ENCODE results near the gene WDR77.

WDR77 gene

GRCh38 chr1:111448918-111449702 is at the start of gene WDR77, which contains the start of gene ATP5PB:
Gene WDR77, minus strand, starts transcription at chr1:111449256. Its CDS starts 87 bp downstream, at chr1:111449169.
Gene ATP5PB, plus strand, starts transcription at chr1:111449464. Its CDS starts 78 bp downstream, at chr1:111449542.
- Histone ChIP-seq H3K36me3 (ENCODE audit: control insufficient read depth, low read depth, low read length) (peaks cover 36% of the 10 kb centered on the region), H3K9me3 (ENCODE audit: control insufficient read depth, low read depth, low read length) (no peaks in the 10 kb centered on the region), H3K9ac (ENCODE audit: low read length) (peak within 1 kb of the TSS; percentile 97), H3K27me3 (ENCODE audit: control insufficient read depth, insufficient read depth, low read length) (no peaks in the 10 kb centered on the region), H3K4me3 (ENCODE audit: low read length) (peak within 1 kb of the TSS; percentile 100), H3K4me1 (ENCODE audit: control insufficient read depth, low read depth, low read length) (peaks cover 12% of the 10 kb centered on the region), H3K27ac (ENCODE audit: low read length) (peak within 1 kb of the TSS; percentile 92)

- no peak overlapping the region for H3K4me3 ChIP-seq (ENCODE audit: low read length)
- H3K9ac ChIP-seq (ENCODE audit: low read length), result no peak overlapping the region
These were observed 48.5 kb upstream of the WDR77 start for GRCh38 chr1:111497592-111497991.

GRCh38 chr1:111496398-111496797 is 47.3 kb upstream of the WDR77 start:
- H3K9ac ChIP-seq (ENCODE audit: low read length), result no peak overlapping the region
- no peak overlapping the region for H3K27ac ChIP-seq (ENCODE audit: low read length)
- no peaks in the 10 kb centered on the region for H3K4me1 ChIP-seq (ENCODE audit: control insufficient read depth, low read depth, low read length)

More at GRCh38 chr1:111497592-111497991, 48.5 kb upstream of the WDR77 start:
- Histone ChIP-seq H3K4me1 (ENCODE audit: control insufficient read depth, low read depth, low read length) (no peaks in the 10 kb centered on the region), H3K36me3 (ENCODE audit: control insufficient read depth, low read depth, low read length) (no peaks in the 10 kb centered on the region), H3K27me3 (ENCODE audit: control insufficient read depth, insufficient read depth, low read length) (no peaks in the 10 kb centered on the region), H3K9me3 (ENCODE audit: control insufficient read depth, low read depth, low read length) (no peaks in the 10 kb centered on the region), H3K27ac (ENCODE audit: low read length) (no peak overlapping the region)

GRCh38 chr1:111491070-111491469 is 42.0 kb upstream of the WDR77 start:
- Histone ChIP-seq H3K9ac (ENCODE audit: low read length) (no peak overlapping the region), H3K36me3 (ENCODE audit: control insufficient read depth, low read depth, low read length) (no peaks in the 10 kb centered on the region), H3K4me1 (ENCODE audit: control insufficient read depth, low read depth, low read length) (no peaks in the 10 kb centered on the region), H3K9me3 (ENCODE audit: control insufficient read depth, low read depth, low read length) (no peaks in the 10 kb centered on the region), H3K27me3 (ENCODE audit: control insufficient read depth, insufficient read depth, low read length) (no peaks in the 10 kb centered on the region), H3K27ac (ENCODE audit: low read length) (no peak overlapping the region), H3K4me3 (ENCODE audit: low read length) (no peak overlapping the region)

More at GRCh38 chr1:111496398-111496797, 47.3 kb upstream of the WDR77 start:
- Histone ChIP-seq H3K4me3 (ENCODE audit: low read length) (no peak overlapping the region), H3K27me3 (ENCODE audit: control insufficient read depth, insufficient read depth, low read length) (no peaks in the 10 kb centered on the region), H3K9me3 (ENCODE audit: control insufficient read depth, low read depth, low read length) (no peaks in the 10 kb centered on the region), H3K36me3 (ENCODE audit: control insufficient read depth, low read depth, low read length) (no peaks in the 10 kb centered on the region)

- Histone ChIP-seq H3K9ac (ENCODE audit: low read length) (no peak overlapping the region), H3K4me3 (ENCODE audit: low read length) (no peak overlapping the region), H3K36me3 (ENCODE audit: control insufficient read depth, low read depth, low read length) (no peaks in the 10 kb centered on the region), H3K4me1 (ENCODE audit: control insufficient read depth, low read depth, low read length) (no peaks in the 10 kb centered on the region), H3K27me3 (ENCODE audit: control insufficient read depth, insufficient read depth, low read length) (no peaks in the 10 kb centered on the region), H3K27ac (ENCODE audit: low read length) (no peak overlapping the region), H3K9me3 (ENCODE audit: control insufficient read depth, low read depth, low read length) (no peaks in the 10 kb centered on the region)
These were observed 41.2 kb upstream of the WDR77 start for GRCh38 chr1:111490220-111490619.

- Histone ChIP-seq H3K4me3 (ENCODE audit: low read length) (no peak overlapping the region), H3K27me3 (ENCODE audit: control insufficient read depth, insufficient read depth, low read length) (no peaks in the 10 kb centered on the region), H3K4me1 (ENCODE audit: control insufficient read depth, low read depth, low read length) (no peaks in the 10 kb centered on the region), H3K27ac (ENCODE audit: low read length) (no peak overlapping the region), H3K9me3 (ENCODE audit: control insufficient read depth, low read depth, low read length) (no peaks in the 10 kb centered on the region), H3K9ac (ENCODE audit: low read length) (no peak overlapping the region), H3K36me3 (ENCODE audit: control insufficient read depth, low read depth, low read length) (no peaks in the 10 kb centered on the region)
These were observed 40.5 kb upstream of the WDR77 start for GRCh38 chr1:111489604-111490003.

- Histone ChIP-seq H3K9me3 (ENCODE audit: control insufficient read depth, low read depth, low read length) (no peaks in the 10 kb centered on the region), H3K36me3 (ENCODE audit: control insufficient read depth, low read depth, low read length) (no peaks in the 10 kb centered on the region), H3K4me3 (ENCODE audit: low read length) (no peak overlapping the region), H3K9ac (ENCODE audit: low read length) (no peak overlapping the region), H3K4me1 (ENCODE audit: control insufficient read depth, low read depth, low read length) (no peaks in the 10 kb centered on the region), H3K27me3 (ENCODE audit: control insufficient read depth, insufficient read depth, low read length) (no peaks in the 10 kb centered on the region), H3K27ac (ENCODE audit: low read length) (no peak overlapping the region)
These were observed 39.6 kb upstream of the WDR77 start for GRCh38 chr1:111488669-111489068.

GRCh38 chr1:111487133-111487532 is 38.1 kb upstream of the WDR77 start:
- H3K27ac ChIP-seq (ENCODE audit: low read length), result no peak overlapping the region

GRCh38 chr1:111486431-111486830 is 37.4 kb upstream of the WDR77 start:
- Histone ChIP-seq H3K4me3 (ENCODE audit: low read length) (no peak overlapping the region), H3K36me3 (ENCODE audit: control insufficient read depth, low read depth, low read length) (no peaks in the 10 kb centered on the region), H3K9ac (ENCODE audit: low read length) (no peak overlapping the region), H3K27me3 (ENCODE audit: control insufficient read depth, insufficient read depth, low read length) (no peaks in the 10 kb centered on the region), H3K9me3 (ENCODE audit: control insufficient read depth, low read depth, low read length) (no peaks in the 10 kb centered on the region), H3K27ac (ENCODE audit: low read length) (no peak overlapping the region), H3K4me1 (ENCODE audit: control insufficient read depth, low read depth, low read length) (no peaks in the 10 kb centered on the region)

More at GRCh38 chr1:111487133-111487532, 38.1 kb upstream of the WDR77 start:
- no peaks in the 10 kb centered on the region for H3K9me3 ChIP-seq (ENCODE audit: control insufficient read depth, low read depth, low read length)
- no peak overlapping the region for H3K4me3 ChIP-seq (ENCODE audit: low read length)
- H3K9ac ChIP-seq (ENCODE audit: low read length), result no peak overlapping the region
- H3K27me3 ChIP-seq (ENCODE audit: control insufficient read depth, insufficient read depth, low read length), result no peaks in the 10 kb centered on the region
- no peaks in the 10 kb centered on the region for H3K36me3 ChIP-seq (ENCODE audit: control insufficient read depth, low read depth, low read length)
- H3K4me1 ChIP-seq (ENCODE audit: control insufficient read depth, low read depth, low read length), result no peaks in the 10 kb centered on the region

GRCh38 chr1:111484391-111485026 is 35.5 kb upstream of the WDR77 start:
- no peaks in the 10 kb centered on the region for H3K4me1 ChIP-seq (ENCODE audit: control insufficient read depth, low read depth, low read length)
- H3K4me3 ChIP-seq (ENCODE audit: low read length), result no peak overlapping the region
- H3K9me3 ChIP-seq (ENCODE audit: control insufficient read depth, low read depth, low read length), result no peaks in the 10 kb centered on the region
- H3K36me3 ChIP-seq (ENCODE audit: control insufficient read depth, low read depth, low read length), result no peaks in the 10 kb centered on the region
- no peaks in the 10 kb centered on the region for H3K27me3 ChIP-seq (ENCODE audit: control insufficient read depth, insufficient read depth, low read length)
- no peak overlapping the region for H3K27ac ChIP-seq (ENCODE audit: low read length)
- no peak overlapping the region for H3K9ac ChIP-seq (ENCODE audit: low read length)

- H3K27me3 ChIP-seq (ENCODE audit: control insufficient read depth, insufficient read depth, low read length), result no peaks in the 10 kb centered on the region
- H3K4me1 ChIP-seq (ENCODE audit: control insufficient read depth, low read depth, low read length), result no peaks in the 10 kb centered on the region
- no peaks in the 10 kb centered on the region for H3K9me3 ChIP-seq (ENCODE audit: control insufficient read depth, low read depth, low read length)
- no peak overlapping the region for H3K9ac ChIP-seq (ENCODE audit: low read length)
- H3K27ac ChIP-seq (ENCODE audit: low read length), result no peak overlapping the region
- H3K36me3 ChIP-seq (ENCODE audit: control insufficient read depth, low read depth, low read length), result no peaks in the 10 kb centered on the region
- no peak overlapping the region for H3K4me3 ChIP-seq (ENCODE audit: low read length)
These were observed 34.8 kb upstream of the WDR77 start for GRCh38 chr1:111483876-111484275.

Measured in iPS-18a (cell line).